ENCODE data around the gene ELOVL2.

DNA sequence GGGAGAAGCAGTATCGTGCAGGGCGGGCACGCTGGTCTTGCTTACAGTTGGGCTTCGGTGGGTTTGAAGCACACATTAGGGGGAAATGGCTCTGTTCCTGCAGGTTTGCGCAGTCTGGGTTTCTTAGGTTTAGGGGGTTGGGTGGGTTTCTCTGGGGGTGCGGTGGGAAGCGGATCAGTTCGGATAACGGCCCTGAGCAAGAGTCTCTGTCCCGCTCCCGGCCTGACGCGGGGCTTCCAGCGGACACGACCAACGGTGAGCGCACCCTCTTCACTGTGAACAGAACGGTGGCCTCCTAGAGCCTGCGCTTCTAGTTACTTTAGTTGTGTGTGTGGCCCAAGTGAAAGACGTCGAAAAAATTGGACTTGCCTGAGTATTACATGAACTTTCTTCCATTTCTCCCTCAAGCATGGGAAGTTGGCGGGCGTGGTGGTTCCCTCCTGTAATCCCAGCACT lies 635 bp upstream of the ELOVL2 start:
- TF ChIP-seq, protein P1, sequence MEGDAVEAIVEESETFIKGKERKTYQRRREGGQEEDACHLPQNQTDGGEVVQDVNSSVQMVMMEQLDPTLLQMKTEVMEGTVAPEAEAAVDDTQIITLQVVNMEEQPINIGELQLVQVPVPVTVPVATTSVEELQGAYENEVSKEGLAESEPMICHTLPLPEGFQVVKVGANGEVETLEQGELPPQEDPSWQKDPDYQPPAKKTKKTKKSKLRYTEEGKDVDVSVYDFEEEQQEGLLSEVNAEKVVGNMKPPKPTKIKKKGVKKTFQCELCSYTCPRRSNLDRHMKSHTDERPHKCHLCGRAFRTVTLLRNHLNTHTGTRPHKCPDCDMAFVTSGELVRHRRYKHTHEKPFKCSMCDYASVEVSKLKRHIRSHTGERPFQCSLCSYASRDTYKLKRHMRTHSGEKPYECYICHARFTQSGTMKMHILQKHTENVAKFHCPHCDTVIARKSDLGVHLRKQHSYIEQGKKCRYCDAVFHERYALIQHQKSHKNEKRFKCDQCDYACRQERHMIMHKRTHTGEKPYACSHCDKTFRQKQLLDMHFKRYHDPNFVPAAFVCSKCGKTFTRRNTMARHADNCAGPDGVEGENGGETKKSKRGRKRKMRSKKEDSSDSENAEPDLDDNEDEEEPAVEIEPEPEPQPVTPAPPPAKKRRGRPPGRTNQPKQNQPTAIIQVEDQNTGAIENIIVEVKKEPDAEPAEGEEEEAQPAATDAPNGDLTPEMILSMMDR (IDR thresholded peaks at IDR 0.05; ENCODE audit: borderline replicate concordance, extremely low read depth, low read length, poor library complexity, severe bottlenecking) = no peak
- no peak for TF ChIP-seq EZH2 (IDR thresholded peaks at IDR 0.05; ENCODE audit: borderline replicate concordance, low read depth, low read length, severe bottlenecking)

Data from DND-41 (cell line).